ENCODE measurements around the gene PDE11A. TPM values are rescaled to one million over a fixed set of nuclear protein-coding genes. Genes with fewer than 3 reads are reported as not detected.

Gene PDE11A
- total RNA-seq, 2 donors from 2014 or later = 1.5 to 1.9 TPM

DNA sequence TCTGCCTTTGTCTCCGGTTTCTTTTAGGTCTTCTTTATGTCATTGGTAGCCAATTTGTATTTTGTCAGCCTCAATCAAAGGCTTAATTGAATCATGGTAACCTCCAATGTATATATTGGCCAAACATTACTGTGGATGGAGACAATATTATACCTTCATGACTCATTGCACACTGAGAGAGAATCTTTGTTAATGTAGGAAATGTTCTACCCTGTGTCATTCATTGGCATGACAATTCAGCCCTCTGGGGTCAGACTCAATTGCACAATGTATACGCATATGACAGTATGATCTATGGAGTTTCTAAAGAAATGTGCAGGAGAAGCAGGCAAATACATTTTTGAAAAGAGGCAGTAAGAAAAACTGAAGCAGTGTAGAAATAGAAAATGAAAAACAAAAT, 162.6 kb downstream of the PDE11A start:
- Mint-ChIP-seq H3K4me3 (no peak overlapping the region), H3K27me3 (ENCODE audit: insufficient read depth) (peaks cover 5% of the 10 kb centered on the region), H3K27ac (no peak overlapping the region), H3K9me3 (no peaks in the 10 kb centered on the region), H3K36me3 (ENCODE audit: low read depth) (no peaks in the 10 kb centered on the region), H3K4me1 (peaks cover 4% of the 10 kb centered on the region)
- Histone ChIP-seq H3K27ac (ENCODE audit: low read depth, low read length) (no peak overlapping the region), H3K4me3 (ENCODE audit: low read length) (no peak overlapping the region), H3K36me3 (ENCODE audit: control insufficient read depth, insufficient read depth, low read length) (no peaks in the 10 kb centered on the region), H3K27me3 (ENCODE audit: control insufficient read depth, insufficient read depth, low read length, poor library complexity, severe bottlenecking) (no peaks in the 10 kb centered on the region), H3K9ac (ENCODE audit: extremely low read depth, low read length, poor library complexity, severe bottlenecking) (no peak overlapping the region), H3K9me3 (ENCODE audit: control insufficient read depth, low read length) (no peaks in the 10 kb centered on the region), H3K4me1 (ENCODE audit: control insufficient read depth, insufficient read depth, low read length) (no peaks in the 10 kb centered on the region)
- TF ChIP-seq, protein P1, sequence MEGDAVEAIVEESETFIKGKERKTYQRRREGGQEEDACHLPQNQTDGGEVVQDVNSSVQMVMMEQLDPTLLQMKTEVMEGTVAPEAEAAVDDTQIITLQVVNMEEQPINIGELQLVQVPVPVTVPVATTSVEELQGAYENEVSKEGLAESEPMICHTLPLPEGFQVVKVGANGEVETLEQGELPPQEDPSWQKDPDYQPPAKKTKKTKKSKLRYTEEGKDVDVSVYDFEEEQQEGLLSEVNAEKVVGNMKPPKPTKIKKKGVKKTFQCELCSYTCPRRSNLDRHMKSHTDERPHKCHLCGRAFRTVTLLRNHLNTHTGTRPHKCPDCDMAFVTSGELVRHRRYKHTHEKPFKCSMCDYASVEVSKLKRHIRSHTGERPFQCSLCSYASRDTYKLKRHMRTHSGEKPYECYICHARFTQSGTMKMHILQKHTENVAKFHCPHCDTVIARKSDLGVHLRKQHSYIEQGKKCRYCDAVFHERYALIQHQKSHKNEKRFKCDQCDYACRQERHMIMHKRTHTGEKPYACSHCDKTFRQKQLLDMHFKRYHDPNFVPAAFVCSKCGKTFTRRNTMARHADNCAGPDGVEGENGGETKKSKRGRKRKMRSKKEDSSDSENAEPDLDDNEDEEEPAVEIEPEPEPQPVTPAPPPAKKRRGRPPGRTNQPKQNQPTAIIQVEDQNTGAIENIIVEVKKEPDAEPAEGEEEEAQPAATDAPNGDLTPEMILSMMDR (conservative IDR thresholded peaks at IDR 0.05) = no peak
- 71 to 89% methylated on average over 2 of the region's 2 CpGs for WGBS, 2 experiments (ENCODE audit: insufficient coverage in 1 of 2, insufficient read length in 1 of 2)
- DNase-seq = no peak

DNA sequence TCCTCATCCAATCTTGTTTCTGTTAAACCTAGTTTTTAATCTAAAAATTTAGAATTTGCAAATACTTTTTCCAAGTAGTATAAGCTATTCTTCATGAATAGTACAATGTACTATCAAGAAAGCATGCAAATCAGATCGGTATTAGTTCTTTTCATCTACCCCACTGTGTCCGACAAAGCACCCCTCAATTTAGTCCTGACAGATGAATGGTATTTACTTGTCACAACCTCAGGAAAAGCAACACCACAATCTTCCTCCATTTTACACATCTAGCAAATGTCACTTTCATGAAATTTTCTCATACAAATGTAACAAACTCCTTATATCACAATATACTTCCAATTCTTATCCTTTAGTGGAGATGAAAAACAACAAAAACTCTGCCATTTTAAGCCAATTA, 163.8 kb downstream of the PDE11A start:
- H3K36me3 ChIP-seq (ENCODE audit: control insufficient read depth, insufficient read depth, low read length) = no peaks in the 10 kb centered on the region
- H3K4me1 ChIP-seq (ENCODE audit: control insufficient read depth, insufficient read depth, low read length) = no peaks in the 10 kb centered on the region
- H3K9ac ChIP-seq (ENCODE audit: extremely low read depth, low read length, poor library complexity, severe bottlenecking) = no peak overlapping the region
- H3K4me3 ChIP-seq (ENCODE audit: low read length) = no peak overlapping the region
- no peak for DNase-seq
- H3K27ac ChIP-seq (ENCODE audit: low read depth, low read length) = no peak overlapping the region
- H3K9me3 Mint-ChIP-seq = no peaks in the 10 kb centered on the region
- H3K4me3 Mint-ChIP-seq = no peak overlapping the region
- H3K9me3 ChIP-seq (ENCODE audit: control insufficient read depth, low read length) = no peaks in the 10 kb centered on the region
- H3K27me3 ChIP-seq (ENCODE audit: control insufficient read depth, insufficient read depth, low read length, poor library complexity, severe bottlenecking) = no peaks in the 10 kb centered on the region
- no peaks in the 10 kb centered on the region for H3K36me3 Mint-ChIP-seq (ENCODE audit: low read depth)
- TF ChIP-seq, protein P1 (conservative IDR thresholded peaks at IDR 0.05) = no peak
- peaks cover 4% of the 10 kb centered on the region for H3K4me1 Mint-ChIP-seq
- H3K27ac Mint-ChIP-seq = no peak overlapping the region
- H3K27me3 Mint-ChIP-seq (ENCODE audit: insufficient read depth) = peaks cover 8% of the 10 kb centered on the region
- 87 to 92% methylated on average over 2 of the region's 2 CpGs for WGBS, 2 experiments (ENCODE audit: insufficient coverage in 1 of 2, insufficient read length in 1 of 2)

DNA sequence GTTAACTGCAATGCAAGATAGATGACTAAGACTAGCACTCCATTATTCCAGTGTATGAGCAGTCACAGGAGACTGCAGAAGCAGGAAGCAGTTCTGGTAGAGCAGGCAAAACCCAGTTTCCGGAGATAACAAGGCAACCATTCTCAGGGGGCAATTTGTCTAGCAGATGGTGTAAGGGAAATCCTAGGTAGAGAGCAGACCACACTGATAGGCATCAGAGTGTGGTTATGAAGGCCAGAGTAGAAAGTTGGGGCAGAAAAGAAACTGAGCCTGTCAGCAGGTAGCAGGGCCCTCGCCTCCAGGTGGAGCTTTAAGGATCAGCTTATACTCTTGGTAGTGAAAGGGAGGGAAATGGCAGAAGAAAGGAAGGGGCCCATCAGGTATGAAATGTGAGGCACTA, 164.4 kb downstream of the PDE11A start:
- H3K9me3 Mint-ChIP-seq = no peaks in the 10 kb centered on the region
- Histone ChIP-seq H3K9ac (ENCODE audit: extremely low read depth, low read length, poor library complexity, severe bottlenecking) (no peak overlapping the region), H3K36me3 (ENCODE audit: control insufficient read depth, insufficient read depth, low read length) (no peaks in the 10 kb centered on the region), H3K9me3 (ENCODE audit: control insufficient read depth, low read length) (no peaks in the 10 kb centered on the region), H3K27me3 (ENCODE audit: control insufficient read depth, insufficient read depth, low read length, poor library complexity, severe bottlenecking) (no peaks in the 10 kb centered on the region), H3K27ac (ENCODE audit: low read depth, low read length) (no peak overlapping the region), H3K4me1 (ENCODE audit: control insufficient read depth, insufficient read depth, low read length) (no peaks in the 10 kb centered on the region), H3K4me3 (ENCODE audit: low read length) (no peak overlapping the region)
- peak; percentile 62 for DNase-seq
- TF ChIP-seq, protein P1 (conservative IDR thresholded peaks at IDR 0.05) = peak; percentile 49
- 91 to 100% methylated on average over 2 of the region's 2 CpGs for WGBS, 2 experiments (ENCODE audit: insufficient coverage in 1 of 2, insufficient read length in 1 of 2)
- peaks cover 4% of the 10 kb centered on the region for H3K4me1 Mint-ChIP-seq
- H3K4me3 Mint-ChIP-seq = no peak overlapping the region
- no peak overlapping the region for H3K27ac Mint-ChIP-seq
- no peaks in the 10 kb centered on the region for H3K36me3 Mint-ChIP-seq (ENCODE audit: low read depth)
- peaks cover 8% of the 10 kb centered on the region for H3K27me3 Mint-ChIP-seq (ENCODE audit: insufficient read depth)
